C4-2B (cell line): Measurements from ENCODE around the gene APLP1.

Experiments
- ZFX ChIP-seq: fragments of 450-650 bp; IDR thresholded peaks from 2 replicates; pipeline ENCODE4 v1.6.1; 2017
- TF ChIP-seq, protein P1 (sequence below): fragments of 450-650 bp; conservative IDR thresholded peaks from 2 replicates; pipeline ENCODE4 v1.5.1; 2017; ENCODE audit warnings: mild to moderate bottlenecking

DNA sequence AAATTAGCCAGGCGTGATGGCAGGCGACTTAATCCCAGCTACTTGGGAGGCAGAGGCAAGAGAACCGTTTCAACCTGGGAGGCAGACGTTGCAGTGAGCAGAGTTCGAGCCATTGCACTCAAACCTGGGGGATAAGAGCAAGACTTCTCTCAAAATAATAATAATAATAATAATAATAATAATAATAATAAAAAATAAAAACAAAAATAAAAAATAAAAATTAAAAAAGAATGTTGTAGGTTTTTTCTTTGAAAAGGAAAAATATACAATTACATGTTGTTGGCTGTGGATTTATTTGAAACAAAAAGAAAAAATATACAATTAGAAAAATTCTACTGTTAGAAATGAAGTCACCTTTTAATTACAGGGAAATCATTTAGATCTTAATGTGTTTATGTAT lies 44.2 kb upstream of the APLP1 start:
- TF ChIP-seq, protein P1, sequence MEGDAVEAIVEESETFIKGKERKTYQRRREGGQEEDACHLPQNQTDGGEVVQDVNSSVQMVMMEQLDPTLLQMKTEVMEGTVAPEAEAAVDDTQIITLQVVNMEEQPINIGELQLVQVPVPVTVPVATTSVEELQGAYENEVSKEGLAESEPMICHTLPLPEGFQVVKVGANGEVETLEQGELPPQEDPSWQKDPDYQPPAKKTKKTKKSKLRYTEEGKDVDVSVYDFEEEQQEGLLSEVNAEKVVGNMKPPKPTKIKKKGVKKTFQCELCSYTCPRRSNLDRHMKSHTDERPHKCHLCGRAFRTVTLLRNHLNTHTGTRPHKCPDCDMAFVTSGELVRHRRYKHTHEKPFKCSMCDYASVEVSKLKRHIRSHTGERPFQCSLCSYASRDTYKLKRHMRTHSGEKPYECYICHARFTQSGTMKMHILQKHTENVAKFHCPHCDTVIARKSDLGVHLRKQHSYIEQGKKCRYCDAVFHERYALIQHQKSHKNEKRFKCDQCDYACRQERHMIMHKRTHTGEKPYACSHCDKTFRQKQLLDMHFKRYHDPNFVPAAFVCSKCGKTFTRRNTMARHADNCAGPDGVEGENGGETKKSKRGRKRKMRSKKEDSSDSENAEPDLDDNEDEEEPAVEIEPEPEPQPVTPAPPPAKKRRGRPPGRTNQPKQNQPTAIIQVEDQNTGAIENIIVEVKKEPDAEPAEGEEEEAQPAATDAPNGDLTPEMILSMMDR: no peak
- no peak for TF ChIP-seq ZFX
